A172 (cell line): ENCODE measurements around the gene KRT39. TPM values are rescaled to one million over a fixed set of nuclear protein-coding genes. Genes with fewer than 3 reads are reported as not detected.
"Not testable (repeated sequence)": the region's sequence is repeated elsewhere in the genome, so short reads cannot be mapped to it uniquely, and the experiment has no call there.

Source experiments
- DNase-seq: peaks from one replicate; pipeline ENCODE4 v3.0.0-alpha.2; 2015; ENCODE audit warnings: low spot score
- total RNA-seq: library from RNA; depleted of rRNA; stranded (reverse); fragments of >200 nt; shearing (Covaris generic); gene quantifications from 2 replicates; pipeline ENCODE4 v1.2.3, GENCODE V29; 2014

KRT39 gene
- total RNA-seq, 1 experiment from 2014 or later = not detected

GRCh38 chr17:40940266-40940665 is 26.5 kb downstream of the KRT39 start:
- DNase-seq = no peak

- DNase-seq = no peak
Measured at GRCh38 chr17:40938981-40939380, 27.8 kb downstream of the KRT39 start.

GRCh38 chr17:40937384-40937819 is 29.3 kb downstream of the KRT39 start, which contains the start of gene KRT23:
KRT23 (minus strand) TSS chr17:40937646; CDS start chr17:40936603, 1,043 bp downstream.
- DNase-seq = no peak

- no peak for DNase-seq
Measured at GRCh38 chr17:40936976-40937375, 29.8 kb downstream of the KRT39 start.

GRCh38 chr17:40936437-40936971 is 30.2 kb downstream of the KRT39 start:
- DNase-seq = no peak

GRCh38 chr17:40935624-40936023 is 31.1 kb downstream of the KRT39 start:
- no peak for DNase-seq

GRCh38 chr17:40932608-40933007 is 34.1 kb downstream of the KRT39 start:
- DNase-seq = no peak

- DNase-seq = no peak
Measured at GRCh38 chr17:40931311-40931710, 35.4 kb downstream of the KRT39 start.

GRCh38 chr17:40926341-40926740 is 40.4 kb downstream of the KRT39 start:
- no peak for DNase-seq

- peak; percentile 86 for DNase-seq
Measured at GRCh38 chr17:40922239-40922638, 44.5 kb downstream of the KRT39 start.

- no peak for DNase-seq
Measured at GRCh38 chr17:40921026-40921425, 45.7 kb downstream of the KRT39 start.

- DNase-seq = not testable (repeated sequence)
Measured at GRCh38 chr17:40917116-40917515, 49.6 kb downstream of the KRT39 start.

GRCh38 chr17:40916366-40916765 is 50.4 kb downstream of the KRT39 start:
- no peak for DNase-seq

- DNase-seq = no peak
Measured at GRCh38 chr17:40915721-40916256, 51.0 kb downstream of the KRT39 start.

GRCh38 chr17:40915199-40915661 is 51.5 kb downstream of the KRT39 start:
- peak; percentile 94 for DNase-seq

- DNase-seq = no peak
Measured at GRCh38 chr17:40914075-40914855, 52.5 kb downstream of the KRT39 start.

GRCh38 chr17:40912486-40913210 is 54.1 kb downstream of the KRT39 start:
- DNase-seq = peak; percentile 37

- peak; percentile 43 for DNase-seq
Measured at GRCh38 chr17:40910441-40910841, 56.3 kb downstream of the KRT39 start.

GRCh38 chr17:40909755-40910154 is 57.0 kb downstream of the KRT39 start:
- DNase-seq = peak; percentile 21

- DNase-seq = peak; percentile 96
Measured at GRCh38 chr17:40909351-40909750, 57.4 kb downstream of the KRT39 start.
